PFSK-1 (cell line): ENCODE results near the gene HOXA2.

Experiments used
- FOXP2 ChIP-seq: optimal IDR thresholded peaks from 2 replicates; pipeline ENCODE3; 2011; ENCODE audit warnings: borderline replicate concordance, control low read depth, inconsistent platforms; ENCODE audit not compliant: insufficient read depth; ENCODE audit errors: extremely low read length, extremely low read depth
- POLR2AphosphoS5 ChIP-seq: IDR thresholded peaks from 2 replicates; pipeline ENCODE4 v1.6.1; 2012; ENCODE audit warnings: low read depth, mild to moderate bottlenecking, control low read depth, low read length, moderate library complexity
- REST ChIP-seq, 2 experiments: IDR thresholded peaks; 2 replicates each; pipeline versions ENCODE4 v1.6.1 to v1.8.0; 2011 to 2012; ENCODE audit warnings: low read depth in 2 of 2, low read length in 2 of 2, control low read depth in 1 of 2, inconsistent platforms in 1 of 2, mild to moderate bottlenecking in 1 of 2, moderate library complexity in 1 of 2; ENCODE audit not compliant: insufficient read depth in 1 of 2
- SIN3A ChIP-seq: IDR thresholded peaks from 2 replicates; pipeline ENCODE4 v1.6.1; 2012; ENCODE audit warnings: mild to moderate bottlenecking, low read length, moderate library complexity, borderline replicate concordance; ENCODE audit not compliant: insufficient read depth
- TAF1 ChIP-seq: IDR thresholded peaks from 2 replicates; pipeline ENCODE4 v1.6.1; 2012; ENCODE audit warnings: low read length, control low read depth, borderline replicate concordance; ENCODE audit not compliant: insufficient read depth

Gene HOXA2

GRCh38 chr7:27116031-27116961, 13.8 kb upstream of the HOXA2 start:
- TF ChIP-seq TAF1 = no peak
- no peak for TF ChIP-seq FOXP2
- TF ChIP-seq REST (IDR thresholded peaks at IDR 0.05; ENCODE audit: insufficient read depth in 1 of 2, low read depth in 2 of 2, low read length in 2 of 2) = no peak
- no peak for TF ChIP-seq POLR2AphosphoS5
- TF ChIP-seq SIN3A = no peak

- TF ChIP-seq REST (IDR thresholded peaks at IDR 0.05; ENCODE audit: insufficient read depth in 1 of 2, low read depth in 2 of 2, low read length in 2 of 2) (no peak), FOXP2 (no peak), SIN3A (no peak), POLR2AphosphoS5 (no peak), TAF1 (no peak)
These were observed 12.9 kb upstream of the HOXA2 start for GRCh38 chr7:27115221-27116026.

- TF ChIP-seq POLR2AphosphoS5 (no peak), REST (IDR thresholded peaks at IDR 0.05; ENCODE audit: insufficient read depth in 1 of 2, low read depth in 2 of 2, low read length in 2 of 2) (no peak), SIN3A (no peak), FOXP2 (no peak), TAF1 (no peak)
These were observed 12.4 kb upstream of the HOXA2 start for GRCh38 chr7:27114881-27115220.

GRCh38 chr7:27113991-27114769, 11.7 kb upstream of the HOXA2 start:
- TF ChIP-seq TAF1 (no peak), REST (IDR thresholded peaks at IDR 0.05; ENCODE audit: insufficient read depth in 1 of 2, low read depth in 2 of 2, low read length in 2 of 2) (no peak), SIN3A (no peak), POLR2AphosphoS5 (no peak), FOXP2 (no peak)
